Measurements from ENCODE around the gene DPYSL4.

DNA sequence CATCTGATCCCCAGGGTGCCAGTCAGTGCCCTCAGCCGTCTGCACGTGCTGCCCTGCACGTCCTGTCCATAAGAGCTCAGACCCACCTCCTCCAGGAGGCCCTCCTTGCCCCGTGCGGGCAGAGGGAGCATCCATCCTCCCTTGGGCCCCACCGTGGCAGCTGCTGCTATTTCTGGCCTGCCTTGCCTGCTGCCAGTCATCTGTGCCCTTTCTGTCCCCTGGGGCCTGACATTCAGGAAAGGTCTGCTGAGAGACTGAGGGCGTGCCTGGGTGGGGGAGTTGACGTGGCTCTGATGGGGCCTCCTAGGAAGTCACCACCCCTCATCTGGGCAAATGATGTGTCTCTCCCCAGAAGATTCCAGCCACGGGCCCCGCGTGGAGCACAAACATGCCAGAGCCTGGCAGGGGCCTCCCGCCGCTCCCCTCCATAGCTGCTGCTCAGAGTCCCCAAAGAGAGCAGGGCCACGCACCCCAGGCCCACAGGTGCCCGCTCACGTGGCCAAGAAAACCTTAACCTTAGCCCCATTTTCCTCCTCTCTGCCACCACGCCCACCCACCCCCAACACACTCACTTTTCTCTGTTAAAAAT, 21.8 kb downstream of the DPYSL4 start:
- TF ChIP-seq YY1 (IDR thresholded peaks at IDR 0.05; ENCODE audit: insufficient read depth, insufficient read length) (no peak), ZNF274 (IDR thresholded peaks at IDR 0.05; ENCODE audit: low read depth, low read length) (no peak), SUZ12 (IDR thresholded peaks at IDR 0.05; ENCODE audit: extremely low read depth, insufficient read depth, insufficient read length) (no peak)
